PC-3 (cell line): ENCODE measurements around the gene STXBP5L. TPM values are rescaled to one million over a fixed set of nuclear protein-coding genes. Genes with fewer than 3 reads are reported as not detected.

ENCODE experiments used
- ATAC-seq: fragments of 200-7000 bp; cut with Tn5 transposase; 2 replicates; pipeline ENCODE4 v1.9.1; 2020; ENCODE audit warnings: mild to moderate bottlenecking, moderate library complexity
- BruUV-seq: library from RNA; stranded (reverse); fragments of 400-500 nt; replicated peaks from 2 replicates; lab custom pipeline; 2021; lab: Mats Ljungman, UMichigan
- CTCF ChIA-PET: fragments of 300-600 bp; sonication (Branson Sonifier 250); formaldehyde crosslinking; loops from one replicate; lab custom pipeline; 2022; ENCODE audit warnings: antibody characterized with exemption; lab: Charles Lee
- POLR2A ChIA-PET: fragments of 300-600 bp; sonication (Branson Sonifier 250); formaldehyde crosslinking; loops from one replicate; lab custom pipeline; 2022; ENCODE audit warnings: antibody characterized with exemption; ENCODE audit not compliant: unreplicated experiment; lab: Charles Lee
- DNase-seq: peaks from one replicate; pipeline ENCODE4 v3.0.0-alpha.2; 2015
- H2AFZ ChIP-seq: fragments of 300-600 bp; sonication (generic); 2 replicates; pipeline ENCODE4 v1.6.0; 2016; ENCODE audit warnings: antibody characterized with exemption, low read length
- H3F3A ChIP-seq: fragments of 300-600 bp; sonication (generic); one replicate; pipeline ENCODE4 v1.6.0; 2017; ENCODE audit warnings: antibody characterized with exemption, low read length, control low read depth, mild to moderate bottlenecking; ENCODE audit not compliant: unreplicated experiment
- H3K27ac ChIP-seq: fragments of 300-600 bp; sonication (generic); 2 replicates; pipeline ENCODE4 v1.5.1; 2016; ENCODE audit warnings: mild to moderate bottlenecking, low read length
- H3K27me3 ChIP-seq: fragments of 300-600 bp; sonication (generic); 2 replicates; pipeline ENCODE4 v1.6.1; 2016; ENCODE audit warnings: low read length, mixed read lengths
- H3K36me3 ChIP-seq: fragments of 300-600 bp; sonication (generic); 2 replicates; pipeline ENCODE4 v1.6.1; 2016; ENCODE audit warnings: low read depth, mixed run types, low read length, mixed read lengths
- H3K4me1 ChIP-seq: fragments of 300-600 bp; sonication (generic); 2 replicates; pipeline ENCODE4 v1.5.1; 2016; ENCODE audit warnings: low read length; ENCODE audit not compliant: insufficient read depth
- H3K4me2 ChIP-seq: fragments of 300-600 bp; sonication (generic); 2 replicates; pipeline ENCODE4 v1.6.0; 2016; ENCODE audit warnings: low read length
- H3K4me3 ChIP-seq: fragments of 300-600 bp; sonication (generic); 2 replicates; pipeline ENCODE4 v1.5.1; 2016; ENCODE audit warnings: mild to moderate bottlenecking, low read length, mixed read lengths
- H3K79me2 ChIP-seq: fragments of 300-600 bp; sonication (generic); 2 replicates; pipeline ENCODE4 v1.6.1; 2017; ENCODE audit warnings: low read length, mixed read lengths
- H3K9ac ChIP-seq: fragments of 300-600 bp; sonication (generic); 2 replicates; pipeline ENCODE4 v1.6.0; 2016; ENCODE audit warnings: mild to moderate bottlenecking, low read length
- H3K9me2 ChIP-seq: fragments of 300-600 bp; sonication (generic); replicated peaks from 2 replicates; pipeline ENCODE4 v1.6.1; 2016; ENCODE audit warnings: mixed run types, low read length, mixed read lengths
- H3K9me3 ChIP-seq: fragments of 300-600 bp; sonication (generic); 2 replicates; pipeline ENCODE4 v1.6.1; 2016; ENCODE audit warnings: low read length, mixed read lengths
- H4K20me1 ChIP-seq: fragments of 300-600 bp; sonication (generic); 2 replicates; pipeline ENCODE4 v1.6.1; 2016; ENCODE audit warnings: low read length, mixed read lengths
- EZH2 ChIP-seq: fragments of 300-600 bp; sonication (generic); IDR thresholded peaks from one replicate; pipeline ENCODE4 v1.6.1; 2017; ENCODE audit warnings: antibody characterized with exemption, mild to moderate bottlenecking, low read length; ENCODE audit not compliant: unreplicated experiment
- EZH2phosphoT487 ChIP-seq: fragments of 300-600 bp; sonication (generic); IDR thresholded peaks from 2 replicates; pipeline ENCODE4 v1.6.1; 2018; ENCODE audit warnings: mild to moderate bottlenecking, antibody characterized with exemption, low read length, borderline replicate concordance
- intact Hi-C: fragments of 100-400 bp; cut with micrococcal nuclease; formaldehyde crosslinking; loops from 2 replicates; pipeline ENCODE4 v1.9.0; 2023
- total RNA-seq: library from RNA; depleted of rRNA; stranded (reverse); fragments of >200 nt; gene quantifications from 2 replicates; pipeline ENCODE4 v1.2.3, GENCODE V29; 2014
- TF ChIP-seq, protein P1 (sequence below): fragments of 300-600 bp; sonication (generic); conservative IDR thresholded peaks from 2 replicates; pipeline ENCODE4 v1.5.1; 2017; ENCODE audit warnings: antibody characterized with exemption, low read depth, mild to moderate bottlenecking, low read length

The STXBP5L gene
- total RNA-seq, 1 experiment from 2014 or later = not detected

GRCh38 chr3:120931593-120931992 is 23.6 kb downstream of the STXBP5L start:
- H3K9me2 ChIP-seq = no peaks in the 10 kb centered on the region
- H3K27me3 ChIP-seq = peaks cover 14% of the 10 kb centered on the region
- H3F3A ChIP-seq = no peaks in the 10 kb centered on the region
- peaks cover 3% of the 10 kb centered on the region; the same call in 1 of the 2 replicates for H3K9me3 ChIP-seq
- H3K4me3 ChIP-seq = no peak overlapping the region
- ATAC-seq (no peak), DNase-seq (no peak)
- no peak overlapping the region for H2AFZ ChIP-seq
- no peaks in the 10 kb centered on the region for H3K36me3 ChIP-seq
- intact Hi-C loops = no loop called here
- no peaks in the 10 kb centered on the region for H3K4me1 ChIP-seq
- H3K79me2 ChIP-seq = no peaks in the 10 kb centered on the region
- no peak overlapping the region for H3K27ac ChIP-seq
- BruUV-seq = no TSS peak
- H4K20me1 ChIP-seq = no peaks in the 10 kb centered on the region
- no peak overlapping the region for H3K4me2 ChIP-seq
- CTCF ChIA-PET = no interaction called here
- no peak for TF ChIP-seq EZH2
- TF ChIP-seq EZH2phosphoT487 = no peak
- TF ChIP-seq, protein P1, sequence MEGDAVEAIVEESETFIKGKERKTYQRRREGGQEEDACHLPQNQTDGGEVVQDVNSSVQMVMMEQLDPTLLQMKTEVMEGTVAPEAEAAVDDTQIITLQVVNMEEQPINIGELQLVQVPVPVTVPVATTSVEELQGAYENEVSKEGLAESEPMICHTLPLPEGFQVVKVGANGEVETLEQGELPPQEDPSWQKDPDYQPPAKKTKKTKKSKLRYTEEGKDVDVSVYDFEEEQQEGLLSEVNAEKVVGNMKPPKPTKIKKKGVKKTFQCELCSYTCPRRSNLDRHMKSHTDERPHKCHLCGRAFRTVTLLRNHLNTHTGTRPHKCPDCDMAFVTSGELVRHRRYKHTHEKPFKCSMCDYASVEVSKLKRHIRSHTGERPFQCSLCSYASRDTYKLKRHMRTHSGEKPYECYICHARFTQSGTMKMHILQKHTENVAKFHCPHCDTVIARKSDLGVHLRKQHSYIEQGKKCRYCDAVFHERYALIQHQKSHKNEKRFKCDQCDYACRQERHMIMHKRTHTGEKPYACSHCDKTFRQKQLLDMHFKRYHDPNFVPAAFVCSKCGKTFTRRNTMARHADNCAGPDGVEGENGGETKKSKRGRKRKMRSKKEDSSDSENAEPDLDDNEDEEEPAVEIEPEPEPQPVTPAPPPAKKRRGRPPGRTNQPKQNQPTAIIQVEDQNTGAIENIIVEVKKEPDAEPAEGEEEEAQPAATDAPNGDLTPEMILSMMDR = no peak
- POLR2A ChIA-PET = no interaction called here
- no peak overlapping the region for H3K9ac ChIP-seq

DNA sequence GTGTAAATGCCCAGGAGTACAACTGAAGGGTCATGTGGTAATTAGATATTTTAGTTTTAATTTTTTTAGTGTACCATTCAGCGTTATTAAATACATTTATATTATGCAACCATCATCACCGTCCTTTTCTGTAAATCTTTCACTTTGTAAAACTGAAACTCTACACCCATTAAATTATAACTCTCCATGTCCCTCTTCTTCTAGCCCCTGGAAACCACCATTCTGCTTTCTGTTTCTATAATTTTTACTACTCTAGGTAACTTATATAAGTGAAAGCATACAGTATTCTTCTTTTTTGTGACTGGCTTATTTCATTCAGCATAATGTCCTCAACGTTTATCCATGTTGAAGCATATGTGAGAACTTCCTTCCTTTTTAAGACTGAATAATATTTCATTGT is 48.1 kb downstream of the STXBP5L start:
- Histone ChIP-seq H3K36me3 (no peaks in the 10 kb centered on the region), H4K20me1 (no peaks in the 10 kb centered on the region), H3K9ac (no peak overlapping the region), H3K4me3 (no peak overlapping the region), H3F3A (no peaks in the 10 kb centered on the region), H3K27me3 (no peaks in the 10 kb centered on the region), H3K79me2 (no peaks in the 10 kb centered on the region), H3K27ac (no peak overlapping the region), H3K9me2 (no peaks in the 10 kb centered on the region), H2AFZ (no peak overlapping the region), H3K4me2 (no peak overlapping the region), H3K4me1 (no peaks in the 10 kb centered on the region), H3K9me3 (no peaks in the 10 kb centered on the region)
- intact Hi-C loops = no loop called here
- CTCF ChIA-PET = no interaction called here
- DNase-seq (no peak), ATAC-seq (no peak)
- POLR2A ChIA-PET = no interaction called here
- no TSS peak for BruUV-seq
- TF ChIP-seq EZH2phosphoT487 (no peak), EZH2 (no peak)
- TF ChIP-seq, protein P1 = no peak

- no peak for ATAC-seq
- POLR2A ChIA-PET = no interaction called here
These were observed 74.8 kb downstream of the STXBP5L start for GRCh38 chr3:120982608-120983320.

More at GRCh38 chr3:120982608-120983320, 74.8 kb downstream of the STXBP5L start:
- Histone ChIP-seq H3K27ac (no peak overlapping the region), H4K20me1 (no peaks in the 10 kb centered on the region), H3K27me3 (peaks cover 4% of the 10 kb centered on the region; the same call in 1 of the 2 replicates), H3K4me1 (no peaks in the 10 kb centered on the region), H3K9me3 (no peaks in the 10 kb centered on the region), H3K79me2 (no peaks in the 10 kb centered on the region), H3K36me3 (no peaks in the 10 kb centered on the region), H3F3A (no peaks in the 10 kb centered on the region), H3K9ac (no peak overlapping the region), H3K4me2 (no peak overlapping the region), H2AFZ (no peak overlapping the region), H3K9me2 (no peaks in the 10 kb centered on the region), H3K4me3 (no peak overlapping the region)
- intact Hi-C loops = no loop called here
- CTCF ChIA-PET = no interaction called here
- no peak for TF ChIP-seq EZH2phosphoT487
- TF ChIP-seq, protein P1 = no peak
- TF ChIP-seq EZH2 = no peak
- no TSS peak for BruUV-seq
- DNase-seq = no peak
